Limb (tissue), 2 donors: ENCODE measurements around the gene FSTL4.

Experiments used
- DNase-seq, 2 donors: peaks; one replicate each; pipeline ENCODE4 v3.0.0-alpha.2; 2016; ENCODE audit errors: extremely low spot score in 2 of 2

The FSTL4 gene

GRCh38 chr5:133299728-133300127 is 312.6 kb downstream of the FSTL4 start:
- no peak for DNase-seq

DNA sequence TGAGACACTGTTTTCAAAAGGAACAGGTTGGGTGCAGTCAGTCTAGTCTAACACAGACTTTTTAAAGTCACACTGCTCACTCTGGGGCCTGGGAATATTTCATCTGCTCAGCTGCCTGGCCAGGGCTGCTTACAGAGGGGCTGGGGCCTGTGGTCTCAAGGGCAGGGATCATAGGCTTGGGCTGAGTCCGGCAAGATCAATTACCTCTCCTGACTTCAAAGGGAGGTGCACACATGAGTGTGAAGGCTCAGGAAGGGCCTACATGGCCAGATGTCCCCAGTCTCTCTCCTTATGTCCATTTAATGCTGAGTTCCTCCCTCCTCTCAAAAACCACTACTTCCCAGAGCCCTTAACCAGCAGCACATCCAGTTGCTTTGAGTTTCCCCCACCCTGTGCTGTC is 313.3 kb downstream of the FSTL4 start:
- DNase-seq, result no peak

DNA sequence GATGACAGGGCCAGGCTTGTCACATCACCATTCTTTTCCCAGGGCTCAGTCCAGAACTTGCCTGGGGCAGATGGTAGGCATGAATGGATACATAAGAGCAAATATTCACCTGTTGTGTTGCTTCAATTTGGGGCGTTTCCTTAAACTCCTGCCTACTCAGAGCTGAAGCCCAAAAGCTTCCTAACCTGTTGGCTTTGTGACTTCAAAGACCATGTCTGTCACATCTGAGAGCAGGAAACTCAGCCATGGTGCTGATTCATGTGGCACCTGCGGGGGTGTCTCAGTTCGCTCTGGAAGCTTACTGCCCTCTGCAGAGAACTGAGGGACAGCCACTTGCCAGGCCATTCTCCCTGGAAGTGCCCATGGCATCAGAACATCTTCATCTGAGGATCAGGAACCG is 313.9 kb downstream of the FSTL4 start:
- no peak for DNase-seq

DNA sequence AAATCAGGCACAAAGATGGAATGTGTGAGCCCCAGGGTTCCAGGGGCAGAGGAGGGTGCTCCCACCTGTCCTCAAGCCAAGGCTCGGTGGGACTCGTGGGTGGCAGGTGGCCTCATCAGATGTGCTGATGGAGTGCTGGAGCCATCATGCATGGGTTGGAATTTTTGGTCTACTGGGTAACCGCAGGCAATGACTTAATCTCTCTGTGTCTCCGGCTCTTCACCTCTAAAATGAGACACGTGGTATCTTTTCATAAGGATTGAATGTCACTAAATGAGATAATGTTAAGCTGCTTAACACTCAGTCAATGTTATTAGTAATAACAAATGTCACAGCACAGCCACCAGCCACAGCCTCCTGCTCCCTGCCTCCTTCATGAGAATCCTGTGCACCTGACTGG is 315.0 kb downstream of the FSTL4 start:
- DNase-seq, result no peak

GRCh38 chr5:133296624-133297023 is 315.7 kb downstream of the FSTL4 start:
- DNase-seq, result no peak

DNA sequence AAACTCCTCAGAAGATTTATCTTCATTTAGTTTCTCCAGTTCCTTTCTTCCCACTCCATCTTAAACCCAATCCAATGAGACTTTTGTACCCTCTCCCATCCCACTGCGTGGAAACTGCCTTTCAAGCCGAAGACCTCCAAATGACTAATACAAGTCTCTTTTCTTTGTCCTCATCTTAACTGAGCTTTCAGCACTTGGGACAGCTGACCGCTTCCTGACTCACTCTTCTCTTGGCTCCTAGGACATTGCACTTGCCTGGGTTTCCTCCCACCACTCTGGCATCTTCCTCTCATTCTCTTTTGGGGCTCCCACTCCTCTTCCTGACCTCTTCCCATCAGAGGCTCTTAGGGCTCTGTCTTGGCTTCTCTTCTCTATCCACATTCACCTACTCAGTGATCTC is 316.8 kb downstream of the FSTL4 start:
- no peak for DNase-seq

DNA sequence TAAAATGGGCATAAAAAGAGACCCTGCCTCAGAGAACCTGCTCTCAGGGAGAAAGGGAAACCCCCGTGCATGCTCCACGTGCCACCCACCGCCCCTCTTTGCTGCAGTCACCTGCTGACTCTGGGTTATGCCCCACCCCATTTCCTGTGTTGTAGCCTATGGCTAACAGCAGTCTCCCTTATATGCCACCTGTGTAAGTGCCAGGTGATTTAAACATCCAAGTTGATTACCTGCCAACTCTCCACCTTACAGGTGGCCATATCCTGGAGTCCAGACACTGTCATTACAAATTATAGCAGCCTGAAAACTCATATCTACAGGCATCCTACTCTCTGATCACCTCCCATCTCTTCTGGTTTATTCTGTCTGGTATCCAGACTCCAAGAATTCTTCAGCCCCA is 318.0 kb downstream of the FSTL4 start:
- DNase-seq, result no peak

GRCh38 chr5:133293960-133294359 is 318.4 kb downstream of the FSTL4 start:
- no peak for DNase-seq

DNA sequence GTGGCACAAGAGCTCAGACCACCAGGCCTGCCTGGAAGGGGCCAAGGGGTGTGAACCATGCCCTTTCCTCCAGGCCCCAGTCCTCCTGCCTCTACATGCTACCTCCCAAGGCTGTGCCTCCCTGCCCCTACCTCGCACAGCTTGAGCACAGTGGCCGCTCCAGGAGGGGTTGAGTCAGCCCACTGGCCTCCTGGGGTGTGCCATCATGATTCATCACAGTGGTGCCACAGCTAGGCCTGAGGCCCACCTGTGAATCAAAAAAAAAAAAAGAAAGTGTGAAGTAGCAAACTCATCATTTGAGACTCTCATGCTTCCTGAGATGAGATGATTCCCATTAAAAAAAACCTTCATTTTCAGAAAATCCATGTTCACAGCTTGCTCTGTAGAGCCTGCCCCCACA is 320.0 kb downstream of the FSTL4 start:
- no peak for DNase-seq

DNA sequence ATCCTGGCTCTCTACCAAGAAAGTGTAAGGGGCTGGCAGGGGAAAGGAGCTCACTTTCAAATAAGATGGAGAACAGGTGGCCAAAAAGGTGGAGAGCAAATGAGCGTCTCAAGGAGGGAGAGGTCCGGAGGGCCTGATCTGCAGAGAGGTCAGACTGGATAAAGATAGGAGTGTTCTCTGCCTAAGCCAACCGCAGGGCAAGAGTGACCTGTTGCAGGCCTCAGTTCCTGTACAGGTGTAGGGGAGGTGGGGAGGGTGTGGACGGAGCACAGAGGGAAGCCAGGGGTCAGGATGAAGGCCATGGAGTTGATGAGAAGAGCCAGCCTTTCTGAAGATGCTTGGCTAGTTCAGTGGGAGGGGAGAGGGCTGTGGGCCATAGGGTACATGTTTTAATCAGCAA is 320.8 kb downstream of the FSTL4 start:
- DNase-seq, result no peak

GRCh38 chr5:133290669-133291240 is 321.6 kb downstream of the FSTL4 start:
- DNase-seq, result no peak

DNA sequence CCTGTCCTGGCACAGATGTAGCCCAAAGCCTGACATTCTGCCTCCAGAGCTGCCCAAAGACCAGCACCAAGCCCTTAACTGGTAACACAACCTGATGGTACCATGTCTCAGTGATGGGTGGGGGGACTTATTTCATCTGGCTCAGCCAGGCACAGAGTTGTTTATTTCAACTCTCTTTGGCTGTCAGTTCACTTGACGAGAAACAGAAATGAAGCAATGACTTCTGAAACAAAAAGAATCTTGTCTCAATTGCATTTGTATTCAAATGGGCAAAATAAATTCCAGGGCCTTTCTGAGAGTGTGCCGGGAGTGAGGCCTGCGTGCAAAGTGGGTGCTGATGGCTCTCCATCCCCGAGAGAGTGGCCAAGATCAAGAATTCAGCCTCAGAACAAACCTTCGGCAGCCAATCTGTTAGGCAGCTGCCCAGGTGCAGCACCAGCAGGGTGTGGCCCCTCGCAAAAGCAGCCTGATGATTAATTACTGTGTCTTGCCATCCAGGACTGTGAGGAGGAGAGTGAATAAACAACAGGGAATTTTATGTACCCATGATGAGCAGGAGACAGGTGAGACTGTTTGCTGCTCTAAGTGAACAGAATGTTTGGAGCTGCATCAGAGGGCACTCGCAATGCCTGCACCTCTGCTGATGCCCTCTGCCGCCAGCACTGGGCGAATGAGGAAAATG is 322.5 kb downstream of the FSTL4 start:
- DNase-seq, result no peak

DNA sequence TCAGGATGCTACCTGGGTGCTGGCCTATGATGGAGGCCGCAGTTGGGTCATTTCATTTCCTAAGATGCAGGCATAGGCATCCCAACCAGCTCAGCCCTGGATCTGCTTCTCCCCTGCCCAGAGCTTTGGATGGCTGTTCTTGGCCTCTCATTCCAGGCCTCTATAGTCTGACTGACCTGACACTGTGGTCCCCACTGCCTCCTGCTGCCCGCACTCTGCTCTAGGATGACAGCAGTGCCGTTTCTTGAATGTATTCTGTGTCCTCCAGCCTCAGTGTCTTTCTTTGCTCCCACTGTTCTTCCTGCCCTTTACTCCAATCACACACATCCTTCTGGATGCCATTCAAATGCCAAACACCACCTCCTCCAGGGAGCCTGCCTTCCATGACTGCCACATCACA is 324.8 kb downstream of the FSTL4 start:
- peak; percentile 21 to 70 for DNase-seq

- DNase-seq, result no peak
Observed at GRCh38 chr5:133286483-133286882, 325.9 kb downstream of the FSTL4 start.

DNA sequence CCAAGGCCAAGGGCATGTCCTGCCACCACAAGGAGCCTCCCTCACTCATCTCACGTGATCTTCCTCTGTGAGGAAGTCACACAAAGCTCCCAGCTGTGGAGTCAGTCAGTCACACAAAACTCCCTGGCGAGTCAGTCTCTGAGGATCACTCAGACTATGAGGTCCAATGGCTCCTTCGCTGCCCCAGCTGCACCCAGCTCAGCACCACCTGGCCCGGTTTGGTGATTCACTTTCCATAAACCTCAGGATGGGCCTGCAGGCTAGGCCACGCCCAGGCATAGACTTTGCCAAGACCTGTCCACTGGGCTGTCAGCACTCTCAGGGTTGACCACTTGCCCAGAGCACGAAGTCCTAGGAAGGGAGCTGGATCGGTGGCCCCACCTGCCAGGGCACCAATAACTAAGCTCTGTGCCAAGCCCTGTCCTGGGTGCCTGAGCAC is 326.7 kb downstream of the FSTL4 start:
- DNase-seq, result no peak

DNA sequence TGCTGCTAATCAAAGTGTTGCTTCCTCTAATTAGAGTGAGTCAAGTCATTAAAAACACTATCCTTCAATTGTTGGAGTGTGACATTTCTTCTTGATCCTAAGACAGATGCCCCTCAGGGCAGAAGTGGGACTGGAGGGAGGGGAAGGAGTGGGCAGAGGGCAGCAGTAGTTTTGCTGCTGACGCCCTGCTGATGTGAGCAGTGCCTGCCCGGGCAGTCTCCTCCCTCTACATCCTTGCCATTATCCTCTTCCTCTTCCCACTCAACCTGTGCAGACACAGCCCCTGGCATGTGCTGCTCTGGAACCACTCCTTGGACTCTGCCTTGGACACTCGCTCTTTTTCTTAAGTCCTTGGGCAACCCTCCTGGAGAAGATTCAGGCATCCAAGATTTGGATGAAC is 328.0 kb downstream of the FSTL4 start:
- DNase-seq, result no peak

- no peak for DNase-seq
Observed at GRCh38 chr5:133278317-133278716, 334.0 kb downstream of the FSTL4 start.

GRCh38 chr5:133277744-133278143 is 334.6 kb downstream of the FSTL4 start:
- no peak for DNase-seq

- no peak for DNase-seq
Observed at GRCh38 chr5:133276171-133276570, 336.2 kb downstream of the FSTL4 start.

DNA sequence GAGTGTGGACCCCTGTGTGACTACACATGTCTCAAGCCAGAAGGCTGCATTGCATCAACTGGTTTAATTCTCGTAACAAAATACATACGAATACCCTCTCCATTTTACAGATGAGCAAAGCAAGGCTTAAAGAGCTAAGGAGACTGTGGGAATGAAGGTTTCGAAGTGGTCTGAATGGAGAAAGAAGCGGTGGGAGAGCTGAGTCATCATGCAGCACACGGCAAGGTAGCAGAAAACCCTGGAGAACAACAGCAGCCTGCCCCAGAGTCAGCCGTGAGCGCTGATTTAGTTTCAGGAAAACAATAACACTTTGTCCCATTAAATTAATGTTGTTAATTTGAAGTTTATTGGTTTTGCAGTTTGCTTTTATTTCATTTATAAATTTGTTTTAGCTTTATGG is 336.7 kb downstream of the FSTL4 start:
- DNase-seq, result no peak

DNA sequence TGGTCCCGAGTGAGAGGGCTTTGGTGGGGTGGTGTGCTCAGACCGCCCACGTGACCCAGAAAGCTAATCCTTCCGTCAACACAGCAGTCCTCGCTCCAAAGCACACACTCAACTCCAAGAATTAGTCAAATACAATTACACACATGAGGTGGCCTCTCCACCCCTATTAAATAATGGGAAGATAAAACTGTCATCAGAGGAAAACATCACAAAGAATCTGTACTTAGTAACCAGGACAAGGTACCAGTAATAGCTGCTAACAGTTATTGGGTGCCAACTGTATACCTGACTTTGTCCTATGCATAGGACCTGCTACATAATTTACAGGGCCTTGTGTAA is 337.8 kb downstream of the FSTL4 start:
- DNase-seq, result no peak

DNA sequence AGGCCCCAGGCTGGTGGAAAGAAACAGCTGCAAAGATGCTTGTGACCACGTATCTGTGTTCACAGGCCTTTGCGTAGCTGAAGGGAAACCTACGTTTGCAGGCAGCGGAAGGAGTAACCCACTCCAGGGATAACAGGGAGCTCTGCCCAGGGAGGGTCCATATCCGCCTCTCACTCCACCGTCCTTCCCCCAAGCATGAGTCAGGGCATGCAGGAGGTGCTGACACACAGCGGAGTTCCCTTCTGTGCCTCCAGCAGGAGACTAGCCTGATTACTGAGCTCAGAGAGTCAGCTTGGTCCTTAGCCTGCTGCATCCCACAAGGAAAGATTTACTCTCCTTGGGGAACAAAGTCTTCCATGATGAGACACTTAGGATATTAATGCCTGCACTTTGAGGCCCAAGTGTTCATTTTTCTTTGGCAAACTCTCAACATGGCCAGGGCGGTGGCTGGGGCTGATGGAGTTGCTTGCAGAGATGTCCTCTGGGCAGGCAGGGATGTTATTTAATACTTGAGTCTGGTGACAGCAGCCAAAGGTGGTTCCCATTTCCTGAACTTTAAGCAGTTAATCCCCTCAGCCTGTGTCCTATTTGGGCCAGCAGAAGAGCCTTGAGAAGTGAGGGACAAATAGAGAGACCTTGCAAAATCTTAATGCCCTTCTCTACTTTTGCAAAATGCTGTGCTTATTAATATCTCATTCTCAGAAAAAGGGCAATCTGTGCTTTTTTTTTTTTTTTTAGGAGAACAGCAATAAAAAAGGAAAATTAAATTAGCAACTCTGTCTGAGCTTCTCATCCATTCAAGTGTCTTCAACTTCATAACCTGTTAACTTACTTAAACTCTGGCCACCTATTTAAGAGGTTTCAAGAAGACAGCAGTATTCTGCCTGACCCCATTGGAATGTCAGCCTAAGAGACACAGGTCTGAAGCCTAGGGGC is 338.4 kb downstream of the FSTL4 start:
- DNase-seq, result no peak

- no peak for DNase-seq
Observed at GRCh38 chr5:133272345-133272744, 340.0 kb downstream of the FSTL4 start.
